HepG2 (cell line): ENCODE measurements around the gene C2orf78. TPM values are rescaled to one million over a fixed set of nuclear protein-coding genes. Genes with fewer than 3 reads are reported as not detected.

Experiments used
- CBX5 ChIP-seq: sonication (generic); formaldehyde crosslinking; IDR thresholded peaks from 2 replicates; pipeline ENCODE4 v1.4.0; 2020; ENCODE audit warnings: missing genetic modification reagents, borderline replicate concordance
- HES4 ChIP-seq: sonication (generic); formaldehyde crosslinking; IDR thresholded peaks from 2 replicates; pipeline ENCODE4 v1.9.0; 2021; ENCODE audit warnings: mild to moderate bottlenecking, missing genetic modification reagents, borderline replicate concordance
- POLR2AphosphoS2 ChIP-seq: IDR thresholded peaks from 2 replicates; pipeline ENCODE4 v1.6.1; 2011; ENCODE audit warnings: low read depth, low read length, improper control_type of control experiment
- SALL2 ChIP-seq: sonication (generic); formaldehyde crosslinking; IDR thresholded peaks from 2 replicates; pipeline ENCODE4 v1.8.1; 2023; ENCODE audit warnings: mild to moderate bottlenecking, missing genetic modification reagents, inconsistent platforms
- SETDB1 ChIP-seq: sonication (generic); formaldehyde crosslinking; IDR thresholded peaks from 2 replicates; pipeline ENCODE4 v1.5.1; 2020; ENCODE audit warnings: missing genetic modification reagents, mild to moderate bottlenecking, borderline replicate concordance
- SIN3A ChIP-seq: IDR thresholded peaks from 2 replicates; pipeline ENCODE4 v1.6.1; 2011; ENCODE audit warnings: low read depth, mild to moderate bottlenecking, control low read depth, low read length, borderline replicate concordance
- STAG1 ChIP-seq: sonication (generic); formaldehyde crosslinking; IDR thresholded peaks from 2 replicates; pipeline ENCODE4 v1.4.0; 2020; ENCODE audit warnings: missing genetic modification reagents
- STAT5B ChIP-seq: sonication (generic); formaldehyde crosslinking; IDR thresholded peaks from 2 replicates; pipeline ENCODE4 v1.4.0; 2020; ENCODE audit warnings: missing genetic modification reagents
- ZNF180 ChIP-seq: sonication (generic); formaldehyde crosslinking; IDR thresholded peaks from 2 replicates; pipeline ENCODE4 v1.4.0; 2020; ENCODE audit warnings: low read depth, missing genetic modification reagents, borderline replicate concordance
- ZNF256 ChIP-seq: sonication (generic); formaldehyde crosslinking; conservative IDR thresholded peaks from 2 replicates; pipeline ENCODE4 v1.4.0; 2020; ENCODE audit warnings: missing genetic modification reagents
- ZNF292 ChIP-seq: sonication (generic); formaldehyde crosslinking; IDR thresholded peaks from 2 replicates; pipeline ENCODE4 v1.8.1; 2022; ENCODE audit warnings: mild to moderate bottlenecking, low read depth, missing genetic modification reagents, borderline replicate concordance
- ZNF354B ChIP-seq: sonication (generic); formaldehyde crosslinking; IDR thresholded peaks from 2 replicates; pipeline ENCODE4 v1.8.0; 2022; ENCODE audit warnings: mild to moderate bottlenecking, missing genetic modification reagents
- ZNF432 ChIP-seq: sonication (generic); formaldehyde crosslinking; IDR thresholded peaks from 2 replicates; pipeline ENCODE4 v1.5.0; 2020; ENCODE audit warnings: missing genetic modification reagents, mild to moderate bottlenecking, borderline replicate concordance
- ZNF451 ChIP-seq: sonication (generic); formaldehyde crosslinking; IDR thresholded peaks from 2 replicates; pipeline ENCODE4 v1.5.0; 2020; ENCODE audit warnings: mild to moderate bottlenecking, missing genetic modification reagents
- ZNF569 ChIP-seq: sonication (generic); formaldehyde crosslinking; IDR thresholded peaks from 2 replicates; pipeline ENCODE4 v1.5.0; 2020; ENCODE audit warnings: mild to moderate bottlenecking, missing genetic modification reagents, moderate library complexity, borderline replicate concordance
- ZNF775 ChIP-seq: sonication (generic); formaldehyde crosslinking; IDR thresholded peaks from 2 replicates; pipeline ENCODE4 v1.4.0; 2020; ENCODE audit warnings: missing genetic modification reagents, mild to moderate bottlenecking, moderate library complexity, borderline replicate concordance
- polyA plus RNA-seq, 8 experiments: library from polyadenylated mRNA; depleted of rRNA in 3 of 8; stranded (reverse) in 7 of 8; unstranded in 1 of 8; fragments of >200 nt; fragmentation: Illumina TruSeq in 4 of 8; extraction: Trizol in 4 of 8; gene quantifications; 2 replicates each; pipeline versions ENCODE4 v1.2.1 to v1.2.3, GENCODE V29; 2011 to 2016; ENCODE audit warnings: low read depth in 4 of 8, missing spikeins in 1 of 8, mixed read lengths in 1 of 8; ENCODE audit not compliant: insufficient read depth in 1 of 8
- total RNA-seq, 5 experiments: library from RNA; depleted of rRNA; stranded (reverse); fragments of >200 nt; fragmentation: Illumina TruSeq; extraction: Trizol; gene quantifications; 2 replicates each; pipeline ENCODE4 v1.2.3, GENCODE V29; 2016; ENCODE audit warnings: low read depth in 1 of 5
- TF ChIP-seq, protein P1 (sequence below): sonication (generic); formaldehyde crosslinking; IDR thresholded peaks from 2 replicates; pipeline ENCODE4 v1.8.0; 2022; ENCODE audit warnings: missing genetic modification reagents, low read depth, mild to moderate bottlenecking, borderline replicate concordance
- TF ChIP-seq, protein P2 (sequence below): sonication (generic); formaldehyde crosslinking; IDR thresholded peaks from 2 replicates; pipeline ENCODE4 v1.4.0; 2020; ENCODE audit warnings: mild to moderate bottlenecking, low read depth, missing genetic modification reagents
- TF ChIP-seq, protein P3 (sequence below): sonication (generic); formaldehyde crosslinking; IDR thresholded peaks from 2 replicates; pipeline ENCODE4 v1.4.0; 2020; ENCODE audit warnings: mild to moderate bottlenecking, low read depth, missing genetic modification reagents
- TF ChIP-seq, protein P4 (sequence below): sonication (generic); formaldehyde crosslinking; IDR thresholded peaks from 2 replicates; pipeline ENCODE4 v1.4.0; 2020; ENCODE audit warnings: missing genetic modification reagents, mild to moderate bottlenecking, borderline replicate concordance

The C2orf78 gene
- total and polyA plus RNA-seq, 2 of the 13 experiments (the other 11 are each of a cell fraction or from before 2014, with no cell fraction given) = not detected

DNA sequence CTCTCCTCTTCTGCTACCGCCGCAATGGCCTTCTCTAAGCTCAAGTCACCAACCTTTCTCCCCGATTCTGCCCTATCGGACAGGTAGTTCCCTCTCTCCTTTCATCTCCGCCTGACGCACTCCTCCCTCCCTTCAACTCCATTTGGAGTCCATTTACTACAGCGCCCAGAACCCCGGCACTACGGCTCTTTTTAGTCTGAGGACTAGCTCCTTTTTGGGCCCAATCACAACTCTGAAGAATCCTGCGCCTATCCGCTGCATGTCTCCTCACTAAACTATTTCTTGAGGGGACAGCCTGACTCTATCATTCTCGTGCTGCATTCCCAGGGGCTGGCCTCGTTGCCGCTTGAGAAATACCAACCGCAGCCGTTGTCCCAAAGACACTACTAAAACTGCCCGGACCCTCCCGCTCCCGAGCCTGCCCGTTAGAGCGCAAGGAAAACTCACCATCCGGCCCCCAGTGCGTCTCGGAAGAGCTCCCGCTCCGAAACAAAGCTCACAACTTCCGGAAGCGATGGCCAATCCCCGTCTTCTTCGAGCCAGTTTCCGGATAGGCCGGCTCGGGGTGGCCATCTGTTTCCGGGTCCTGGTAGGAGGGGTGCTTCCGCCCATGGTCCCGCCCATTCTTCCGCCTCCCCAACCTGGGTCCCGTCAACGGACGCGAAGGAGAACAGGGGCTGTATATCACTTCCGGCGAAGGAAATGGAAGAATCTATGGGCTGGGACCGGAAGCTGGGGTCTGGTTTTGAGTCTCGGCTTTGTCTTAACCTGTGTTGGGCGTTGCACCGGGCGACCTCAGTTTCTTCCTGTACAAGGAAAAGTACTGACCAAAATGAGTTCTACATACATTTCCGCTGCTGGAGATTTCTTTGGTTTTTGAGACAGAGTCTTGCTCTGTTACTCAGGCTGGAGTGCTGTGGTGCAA is 46.9 kb upstream of the C2orf78 start, which contains the start of gene TPRKB (continued):
- TF ChIP-seq HES4 = peak; percentile 95; the same call in 1 of the 2 replicates
- TF ChIP-seq ZNF292 = peak; percentile 14; the same call in 1 of the 2 replicates
- 0 out of 2 replicates have a peak, but pooled peaks have one; percentile 52 for TF ChIP-seq ZNF775 (CRISPR knock-in tag)
- TF ChIP-seq ZNF180 (CRISPR knock-in tag) = no peak
- TF ChIP-seq STAG1 (CRISPR knock-in tag) = no peak
- TF ChIP-seq STAT5B = no peak
- no peak; the same call in 1 of the 2 replicates for TF ChIP-seq SALL2 (CRISPR knock-in tag)
- TF ChIP-seq, protein P1, sequence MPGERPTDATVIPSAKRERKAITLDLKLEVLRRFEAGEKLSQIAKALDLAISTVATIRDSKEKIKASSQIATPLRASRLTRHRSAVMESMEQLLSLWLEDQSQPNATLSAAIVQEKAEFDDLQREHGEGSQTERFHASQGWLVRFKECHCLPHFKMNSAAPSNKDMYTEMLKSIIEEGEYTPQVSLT (CRISPR knock-in tag) = no peak
- TF ChIP-seq, protein P2, sequence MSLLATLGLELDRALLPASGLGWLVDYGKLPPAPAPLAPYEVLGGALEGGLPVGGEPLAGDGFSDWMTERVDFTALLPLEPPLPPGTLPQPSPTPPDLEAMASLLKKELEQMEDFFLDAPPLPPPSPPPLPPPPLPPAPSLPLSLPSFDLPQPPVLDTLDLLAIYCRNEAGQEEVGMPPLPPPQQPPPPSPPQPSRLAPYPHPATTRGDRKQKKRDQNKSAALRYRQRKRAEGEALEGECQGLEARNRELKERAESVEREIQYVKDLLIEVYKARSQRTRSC (CRISPR knock-in tag) = 0 out of 2 replicates have a peak, but pooled peaks have one; percentile 70
- TF ChIP-seq, protein P3, sequence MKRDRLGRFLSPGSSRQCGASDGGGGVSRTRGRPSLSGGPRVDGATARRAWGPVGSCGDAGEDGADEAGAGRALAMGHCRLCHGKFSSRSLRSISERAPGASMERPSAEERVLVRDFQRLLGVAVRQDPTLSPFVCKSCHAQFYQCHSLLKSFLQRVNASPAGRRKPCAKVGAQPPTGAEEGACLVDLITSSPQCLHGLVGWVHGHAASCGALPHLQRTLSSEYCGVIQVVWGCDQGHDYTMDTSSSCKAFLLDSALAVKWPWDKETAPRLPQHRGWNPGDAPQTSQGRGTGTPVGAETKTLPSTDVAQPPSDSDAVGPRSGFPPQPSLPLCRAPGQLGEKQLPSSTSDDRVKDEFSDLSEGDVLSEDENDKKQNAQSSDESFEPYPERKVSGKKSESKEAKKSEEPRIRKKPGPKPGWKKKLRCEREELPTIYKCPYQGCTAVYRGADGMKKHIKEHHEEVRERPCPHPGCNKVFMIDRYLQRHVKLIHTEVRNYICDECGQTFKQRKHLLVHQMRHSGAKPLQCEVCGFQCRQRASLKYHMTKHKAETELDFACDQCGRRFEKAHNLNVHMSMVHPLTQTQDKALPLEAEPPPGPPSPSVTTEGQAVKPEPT (CRISPR knock-in tag) = peak; percentile 29; the same call in 1 of the 2 replicates
- peak; percentile 99 for TF ChIP-seq CBX5 (CRISPR knock-in tag)
- TF ChIP-seq ZNF451 (CRISPR knock-in tag) = no peak
- peak; percentile 95 for TF ChIP-seq SIN3A
- peak; percentile 99 for TF ChIP-seq SETDB1 (CRISPR knock-in tag)
- TF ChIP-seq POLR2AphosphoS2 = 0 out of 2 replicates have a peak, but pooled peaks have one; percentile 44
- no peak for TF ChIP-seq ZNF354B (CRISPR knock-in tag)
- no peak for TF ChIP-seq ZNF432 (CRISPR knock-in tag)
- TF ChIP-seq, protein P4, sequence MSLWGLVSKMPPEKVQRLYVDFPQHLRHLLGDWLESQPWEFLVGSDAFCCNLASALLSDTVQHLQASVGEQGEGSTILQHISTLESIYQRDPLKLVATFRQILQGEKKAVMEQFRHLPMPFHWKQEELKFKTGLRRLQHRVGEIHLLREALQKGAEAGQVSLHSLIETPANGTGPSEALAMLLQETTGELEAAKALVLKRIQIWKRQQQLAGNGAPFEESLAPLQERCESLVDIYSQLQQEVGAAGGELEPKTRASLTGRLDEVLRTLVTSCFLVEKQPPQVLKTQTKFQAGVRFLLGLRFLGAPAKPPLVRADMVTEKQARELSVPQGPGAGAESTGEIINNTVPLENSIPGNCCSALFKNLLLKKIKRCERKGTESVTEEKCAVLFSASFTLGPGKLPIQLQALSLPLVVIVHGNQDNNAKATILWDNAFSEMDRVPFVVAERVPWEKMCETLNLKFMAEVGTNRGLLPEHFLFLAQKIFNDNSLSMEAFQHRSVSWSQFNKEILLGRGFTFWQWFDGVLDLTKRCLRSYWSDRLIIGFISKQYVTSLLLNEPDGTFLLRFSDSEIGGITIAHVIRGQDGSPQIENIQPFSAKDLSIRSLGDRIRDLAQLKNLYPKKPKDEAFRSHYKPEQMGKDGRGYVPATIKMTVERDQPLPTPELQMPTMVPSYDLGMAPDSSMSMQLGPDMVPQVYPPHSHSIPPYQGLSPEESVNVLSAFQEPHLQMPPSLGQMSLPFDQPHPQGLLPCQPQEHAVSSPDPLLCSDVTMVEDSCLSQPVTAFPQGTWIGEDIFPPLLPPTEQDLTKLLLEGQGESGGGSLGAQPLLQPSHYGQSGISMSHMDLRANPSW = peak; percentile 92
- no peak for TF ChIP-seq ZNF256 (CRISPR knock-in tag)
- no peak for TF ChIP-seq ZNF569 (CRISPR knock-in tag)
